ENCODE data around the gene FOLH1.
"Not testable (repeated sequence)": the region's sequence is repeated elsewhere in the genome, so short reads cannot be mapped to it uniquely, and the experiment has no call there.

Gene FOLH1

DNA sequence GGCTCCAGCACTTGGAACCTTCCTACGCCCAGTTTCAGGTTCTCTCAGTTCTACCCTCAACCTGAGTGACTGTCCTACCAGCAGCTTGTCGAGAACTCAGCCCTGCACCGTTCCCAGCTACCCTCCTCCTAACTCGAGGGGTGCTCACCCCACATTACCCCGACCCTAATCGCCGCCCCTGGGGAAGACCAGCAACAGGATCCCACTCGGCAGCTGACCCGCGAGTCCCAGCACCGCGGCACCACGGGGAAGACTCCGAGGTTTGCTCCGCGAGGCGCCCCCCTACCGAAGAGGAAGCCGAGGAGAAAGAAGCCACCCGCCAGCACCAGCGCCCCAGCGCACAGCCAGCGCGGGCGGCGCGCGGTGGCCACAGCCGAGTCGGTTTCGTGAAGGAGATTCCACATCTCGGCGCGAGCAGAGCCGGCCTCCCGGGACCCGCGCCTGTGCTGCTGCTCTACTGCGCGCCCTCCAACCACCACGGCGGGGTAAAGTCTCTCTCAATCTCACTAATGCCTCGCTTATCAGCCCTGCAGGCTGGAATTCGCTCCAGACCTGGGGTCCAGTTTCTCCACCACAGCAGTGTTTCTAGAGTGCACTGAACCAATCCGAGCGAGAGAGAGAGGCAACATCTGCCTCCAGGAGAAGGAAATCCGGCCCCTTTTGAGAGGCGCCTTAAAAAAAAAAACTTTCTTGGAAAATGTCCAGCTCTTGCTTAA, at the start of gene FOLH1:
TSS of gene FOLH1 (minus strand) at position 597 of the 716 bp plus-strand sequence. CDS start at position 404, 193 bp downstream.
- in situ Hi-C loops (cut with MboI; ENCODE audit: low sequenced_read_pairs) = no loop called here

DNA sequence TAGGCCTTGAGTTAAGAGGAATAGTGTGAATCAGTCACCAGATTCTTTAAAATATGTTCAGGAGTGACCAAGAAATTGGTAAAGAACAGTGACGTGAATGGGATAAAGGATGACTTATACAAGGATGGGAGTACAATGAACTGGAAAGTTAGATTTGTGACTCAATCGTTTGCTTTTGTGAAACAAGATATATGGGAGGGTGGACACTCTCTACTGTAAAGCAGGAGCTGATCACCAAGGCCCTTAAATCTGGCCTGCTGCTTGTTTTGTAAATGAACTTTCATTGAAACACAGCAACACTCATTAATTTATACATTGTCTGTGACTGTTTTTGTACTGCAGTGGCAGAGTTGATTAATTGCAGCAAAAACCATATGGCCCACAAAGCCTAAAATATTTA, 46.7 kb upstream of the FOLH1 start:
- in situ Hi-C loops (cut with MboI; ENCODE audit: low sequenced_read_pairs) = not testable (repeated sequence)

DNA sequence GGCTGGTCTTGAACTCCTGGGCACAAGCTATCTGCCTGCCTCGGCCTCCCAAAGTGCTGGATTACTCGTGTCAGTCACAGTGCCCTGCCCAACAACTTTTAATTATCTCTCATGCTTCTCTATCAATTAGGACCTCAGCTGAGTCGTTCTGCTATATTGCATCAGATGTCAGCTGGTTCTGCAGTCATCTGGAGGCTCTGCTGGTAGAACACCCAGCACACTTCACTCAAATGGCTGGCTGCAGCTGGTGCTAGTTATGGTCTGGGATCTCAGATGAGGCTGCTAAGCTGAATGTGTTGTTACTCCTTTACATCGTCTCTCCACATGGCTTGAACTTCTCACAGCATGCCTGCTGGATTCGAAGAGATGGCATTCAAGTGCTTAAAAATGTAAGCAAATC, 42.8 kb upstream of the FOLH1 start:
- in situ Hi-C loops (cut with MboI; ENCODE audit: low sequenced_read_pairs) = not testable (repeated sequence)

DNA sequence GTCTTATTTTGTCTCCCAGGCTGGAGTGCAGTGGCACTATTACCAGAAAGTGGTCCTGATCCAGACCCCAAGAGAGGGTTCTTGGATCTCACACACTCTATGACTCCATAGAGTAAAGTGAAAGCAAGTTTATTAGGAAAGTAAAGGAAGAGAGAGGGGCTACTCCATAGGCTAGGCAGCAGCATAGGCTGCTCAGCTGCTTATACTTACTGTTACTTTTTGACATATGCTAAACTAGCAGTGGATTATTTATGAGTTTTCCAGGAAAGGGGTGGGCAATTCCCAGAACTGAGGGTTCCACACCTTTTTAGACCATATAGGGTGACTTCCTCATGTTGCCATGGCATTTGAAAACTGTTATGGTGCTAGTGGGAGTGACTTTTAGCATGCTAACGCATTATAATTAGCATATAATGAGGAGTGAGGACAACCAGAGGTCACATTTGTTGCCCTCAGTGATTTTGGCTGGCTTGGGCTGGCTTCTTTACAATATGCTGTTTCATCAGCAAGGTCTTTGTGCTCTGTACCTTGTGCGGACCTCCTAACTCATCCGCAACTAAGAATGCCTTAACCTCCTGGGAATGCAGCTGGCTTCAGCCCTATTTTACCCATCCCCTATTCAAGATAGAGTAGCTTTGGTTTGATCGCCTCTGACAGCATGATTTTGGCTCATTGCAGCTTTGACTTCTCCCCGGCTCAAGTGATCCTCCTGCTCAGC, 42.2 kb upstream of the FOLH1 start:
- in situ Hi-C loops (cut with MboI; ENCODE audit: low sequenced_read_pairs) = not testable (repeated sequence)

DNA sequence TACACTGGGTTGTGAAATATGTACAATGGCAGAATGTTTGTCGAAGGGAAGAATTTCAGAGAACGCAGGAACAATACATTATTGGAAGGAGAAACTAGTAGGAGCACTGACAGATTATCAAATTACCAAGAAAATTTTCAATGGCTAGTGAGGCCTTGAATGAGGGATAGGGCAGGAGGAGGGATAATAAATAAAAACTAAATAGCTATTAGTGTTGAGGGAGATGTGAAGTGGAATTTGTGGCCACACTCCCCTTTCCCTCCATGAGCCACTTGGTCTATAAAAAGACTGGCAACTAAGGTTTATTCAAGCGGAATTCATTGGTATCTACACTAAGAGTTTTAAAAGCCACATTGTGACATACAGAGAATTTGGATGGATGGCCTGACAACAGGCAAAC, 41.0 kb upstream of the FOLH1 start:
- in situ Hi-C loops (cut with MboI; ENCODE audit: low sequenced_read_pairs) = not testable (repeated sequence)

DNA sequence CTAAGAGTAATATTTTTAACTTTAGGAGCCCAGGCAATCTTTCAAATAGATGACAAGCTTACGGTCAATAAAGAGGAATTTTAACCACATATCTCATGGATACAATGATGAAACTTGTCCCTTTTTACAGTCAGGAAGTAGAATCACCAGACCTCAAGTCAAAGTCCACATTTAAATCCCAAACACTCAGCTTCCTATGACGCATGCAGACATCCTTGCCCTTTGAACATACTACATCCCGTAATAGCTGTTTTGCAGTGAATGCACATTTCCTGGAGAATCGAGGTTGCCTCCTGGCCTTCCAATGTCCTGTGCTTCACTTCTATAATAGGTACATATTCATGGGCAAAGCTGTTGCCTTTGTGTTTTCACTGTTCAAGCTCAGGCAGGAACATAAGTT, 25.3 kb upstream of the FOLH1 start:
- in situ Hi-C loops (cut with MboI; ENCODE audit: low sequenced_read_pairs) = not testable (repeated sequence)

DNA sequence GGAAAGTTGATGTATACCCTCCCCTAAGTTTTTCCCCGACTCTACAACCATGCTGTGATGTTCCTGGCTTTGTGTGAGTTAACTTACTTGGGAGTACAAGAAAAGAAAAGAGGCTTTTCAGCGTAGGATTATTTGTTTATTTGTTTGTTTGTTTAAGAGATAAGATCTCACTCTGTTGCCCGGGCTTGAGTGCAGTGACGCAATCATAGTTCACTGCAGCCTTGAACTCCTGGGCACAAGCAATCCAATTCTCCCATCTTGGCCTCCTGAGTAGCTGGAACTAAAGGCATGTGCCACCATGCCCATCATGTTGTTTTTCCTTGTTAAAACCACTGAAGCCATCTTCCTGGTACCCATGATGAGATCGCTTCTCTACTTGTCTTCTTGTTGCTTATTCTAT, 24.6 kb upstream of the FOLH1 start:
- in situ Hi-C loops (cut with MboI; ENCODE audit: low sequenced_read_pairs) = not testable (repeated sequence)

DNA sequence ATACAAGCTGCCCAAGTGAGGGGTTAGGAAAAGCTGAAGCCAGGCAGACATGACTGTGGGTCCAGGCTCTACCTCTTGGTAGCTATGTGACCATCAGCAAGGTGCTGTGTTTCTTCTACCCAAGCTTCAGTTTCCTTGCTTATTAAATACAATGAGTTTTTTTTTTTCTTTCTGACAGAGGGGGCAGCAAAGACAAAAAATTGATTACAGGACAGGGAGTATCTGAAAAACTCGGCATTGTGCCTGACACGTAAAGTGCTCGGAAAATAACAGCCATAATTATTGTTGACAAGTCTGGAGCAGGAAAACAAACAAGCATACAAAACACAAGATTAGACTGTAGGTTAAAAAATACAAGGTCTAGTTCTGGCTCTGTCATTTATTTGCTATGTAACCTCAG, 23.3 kb upstream of the FOLH1 start:
- in situ Hi-C loops (cut with MboI; ENCODE audit: low sequenced_read_pairs) = not testable (repeated sequence)

DNA sequence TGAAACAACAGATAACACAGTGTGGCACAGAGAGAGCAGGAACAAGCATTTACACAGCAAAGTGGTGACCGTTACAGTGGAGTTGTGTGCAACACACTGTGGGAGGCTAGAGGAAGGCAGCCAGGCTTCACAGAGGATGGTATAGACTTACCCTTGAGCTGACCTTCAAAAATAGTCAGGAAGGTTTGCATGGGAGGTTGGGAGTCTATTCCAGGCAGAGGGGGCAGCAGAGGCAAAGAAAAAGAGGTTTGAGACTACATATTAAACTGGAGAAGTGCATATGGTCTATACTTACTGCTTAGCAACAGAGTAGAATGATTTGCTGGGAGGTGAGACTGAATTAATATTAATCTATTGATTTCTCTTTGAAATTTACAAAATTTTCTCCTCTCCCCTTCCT, 22.1 kb upstream of the FOLH1 start:
- in situ Hi-C loops (cut with MboI; ENCODE audit: low sequenced_read_pairs) = not testable (repeated sequence)

DNA sequence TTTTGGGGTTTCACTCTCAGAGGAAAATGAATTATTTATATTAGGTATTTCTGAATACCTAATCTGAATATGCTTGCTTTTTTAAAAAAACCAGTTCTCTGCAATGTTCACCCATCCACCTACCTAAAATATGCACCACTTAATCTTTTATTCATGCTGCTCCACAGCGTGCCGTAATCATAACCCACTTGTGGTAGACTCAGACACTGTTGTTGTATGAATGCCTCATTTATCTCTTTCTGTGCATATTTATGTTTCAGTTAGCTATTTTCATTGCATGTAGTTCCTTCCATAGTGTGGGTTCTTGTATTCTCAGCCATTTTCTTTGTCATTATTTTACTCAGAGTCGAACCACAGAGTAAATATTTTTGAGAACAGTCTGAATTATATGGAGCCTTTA, 21.6 kb upstream of the FOLH1 start:
- in situ Hi-C loops (cut with MboI; ENCODE audit: low sequenced_read_pairs) = not testable (repeated sequence)

DNA sequence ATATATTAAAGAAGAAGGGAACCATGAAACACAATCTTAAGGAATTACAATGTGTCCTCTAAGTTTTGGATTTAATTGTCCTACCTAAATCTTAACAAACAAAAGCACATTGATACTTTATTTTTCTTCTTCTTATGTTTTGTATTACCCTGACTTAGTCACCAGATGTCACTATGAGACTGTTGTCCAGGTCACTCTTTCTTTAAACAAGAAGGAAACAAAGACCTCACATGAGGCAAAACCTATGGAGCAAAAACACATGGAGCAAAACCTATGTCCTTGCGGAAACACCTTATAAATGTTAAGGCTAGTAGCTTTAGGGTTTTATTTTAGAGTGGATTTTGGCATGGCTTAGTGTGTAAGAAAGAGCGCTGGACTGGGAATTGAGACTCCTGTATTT, 20.7 kb upstream of the FOLH1 start:
- in situ Hi-C loops (cut with MboI; ENCODE audit: low sequenced_read_pairs) = not testable (repeated sequence)

DNA sequence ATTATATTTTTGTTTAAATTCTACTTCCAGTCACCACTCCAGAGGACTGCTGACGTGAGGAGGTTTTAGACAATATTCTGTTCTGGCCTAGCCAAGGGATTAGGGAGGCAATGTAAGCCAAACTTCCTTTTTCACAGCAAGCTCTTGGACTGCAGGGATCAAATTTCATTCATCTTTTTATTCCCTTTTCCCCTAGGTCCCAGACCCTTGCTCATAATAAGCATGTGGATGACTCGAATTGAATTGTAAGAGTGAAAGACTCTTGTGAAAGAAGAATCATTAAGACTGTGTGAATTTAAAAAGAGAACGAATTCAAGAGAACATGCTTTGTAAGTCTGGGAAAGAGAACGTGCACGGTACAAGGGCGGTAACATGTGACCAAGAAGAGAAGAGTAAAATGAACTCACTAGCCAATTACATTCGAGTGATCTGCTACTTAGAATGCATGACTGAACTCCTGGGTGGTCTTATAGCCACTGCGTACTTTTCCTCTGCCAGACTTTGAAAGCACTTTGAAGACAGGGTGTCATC, 16.9 kb upstream of the FOLH1 start:
- in situ Hi-C loops (cut with MboI; ENCODE audit: low sequenced_read_pairs) = not testable (repeated sequence)

DNA sequence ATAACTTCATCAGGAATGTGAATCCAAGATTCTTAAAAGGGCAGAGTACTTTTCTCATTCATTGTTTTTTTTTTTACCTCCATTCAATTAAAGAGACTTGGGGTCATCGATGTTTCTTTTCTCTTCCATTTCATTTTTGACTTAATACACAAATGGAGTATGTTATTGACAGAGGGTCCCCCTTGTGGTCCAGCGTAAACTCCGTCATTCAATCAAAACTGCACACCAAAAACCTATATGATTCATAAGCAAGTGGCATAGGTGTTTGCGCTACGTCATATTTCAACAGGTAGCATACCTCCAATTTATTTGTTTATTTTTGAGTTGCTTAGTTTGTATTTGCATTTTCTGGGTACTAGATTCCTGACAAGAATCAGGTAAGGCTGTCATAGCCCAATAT, 12.7 kb upstream of the FOLH1 start:
- in situ Hi-C loops (cut with MboI; ENCODE audit: low sequenced_read_pairs) = no loop called here

DNA sequence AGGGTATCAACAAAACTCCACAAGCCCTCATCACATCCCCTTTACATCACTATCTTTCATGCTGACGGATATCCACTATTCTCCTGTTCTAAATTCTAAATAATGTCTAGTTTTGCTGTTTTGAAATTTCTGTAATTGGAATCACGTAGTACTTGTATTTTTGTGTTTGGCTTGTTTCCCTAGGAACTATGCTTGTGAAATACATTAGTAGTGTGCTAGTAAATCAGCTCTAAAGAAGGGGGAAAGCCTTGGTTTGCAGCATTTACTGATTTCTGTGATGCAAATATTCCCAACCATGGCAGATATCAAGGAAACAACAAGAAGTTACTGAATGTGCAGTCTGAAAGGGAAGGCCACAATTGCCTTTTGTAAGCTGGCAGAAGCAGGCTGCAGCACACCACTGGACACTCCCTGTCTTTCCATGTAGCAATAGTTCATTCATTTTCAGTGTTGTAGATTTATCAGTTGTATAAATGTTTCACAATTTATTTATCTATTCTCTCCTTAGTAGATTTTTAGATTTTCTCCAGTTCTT, 4.7 kb upstream of the FOLH1 start:
- in situ Hi-C loops (cut with MboI; ENCODE audit: low sequenced_read_pairs) = no loop called here

DNA sequence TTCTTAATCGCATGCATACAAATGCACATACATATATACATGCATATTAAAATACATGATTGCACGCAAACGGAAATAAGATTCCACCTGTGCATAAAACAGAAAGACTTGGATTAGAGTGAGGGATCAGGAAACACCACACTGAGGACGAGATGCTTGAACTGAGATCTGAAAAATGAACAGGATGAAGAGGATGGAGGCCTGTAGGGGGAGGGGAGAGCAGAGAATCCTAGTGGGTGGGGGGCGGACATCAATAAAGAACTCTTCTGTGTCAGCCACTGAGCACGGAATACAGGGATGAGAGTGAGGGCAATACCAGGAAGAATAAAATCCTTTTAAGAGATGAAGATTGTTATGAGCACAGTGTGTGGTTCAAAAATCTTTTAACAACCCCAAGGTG, 1.4 kb downstream of the FOLH1 start:
- in situ Hi-C loops (cut with MboI; ENCODE audit: low sequenced_read_pairs) = not testable (repeated sequence)

DNA sequence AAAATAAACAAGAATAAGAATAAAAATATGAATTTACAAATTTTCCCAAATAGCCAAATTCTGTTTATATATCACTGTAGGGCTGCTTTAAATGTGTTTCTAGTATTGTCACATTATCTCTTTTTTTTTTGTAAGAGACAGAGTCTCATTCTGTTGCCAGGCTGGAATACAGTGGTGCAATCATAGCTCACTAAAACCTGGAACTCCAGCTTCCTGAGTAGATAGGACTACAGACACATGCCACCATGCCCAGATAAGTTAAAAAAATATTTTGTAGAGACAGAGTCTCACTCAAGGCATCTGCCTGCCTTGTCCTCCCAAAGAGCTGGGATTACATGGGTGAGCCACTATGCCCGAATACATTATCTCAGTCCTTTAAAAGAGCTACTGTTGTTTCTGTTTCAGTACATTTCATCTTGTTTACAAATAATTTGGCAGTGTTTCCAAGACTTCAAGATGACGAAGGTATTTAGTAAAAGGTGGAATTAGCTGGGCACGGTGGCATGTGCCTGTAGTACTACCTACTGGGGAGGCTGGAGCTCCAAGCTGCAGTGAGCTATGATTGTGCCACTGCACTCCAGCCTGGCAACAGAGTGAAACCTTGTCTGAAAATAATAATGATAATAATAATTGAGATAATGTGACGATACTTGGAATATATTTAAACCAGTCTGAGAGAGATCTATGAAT, 6.0 kb downstream of the FOLH1 start:
- in situ Hi-C loops (cut with MboI; ENCODE audit: low sequenced_read_pairs) = no loop called here

DNA sequence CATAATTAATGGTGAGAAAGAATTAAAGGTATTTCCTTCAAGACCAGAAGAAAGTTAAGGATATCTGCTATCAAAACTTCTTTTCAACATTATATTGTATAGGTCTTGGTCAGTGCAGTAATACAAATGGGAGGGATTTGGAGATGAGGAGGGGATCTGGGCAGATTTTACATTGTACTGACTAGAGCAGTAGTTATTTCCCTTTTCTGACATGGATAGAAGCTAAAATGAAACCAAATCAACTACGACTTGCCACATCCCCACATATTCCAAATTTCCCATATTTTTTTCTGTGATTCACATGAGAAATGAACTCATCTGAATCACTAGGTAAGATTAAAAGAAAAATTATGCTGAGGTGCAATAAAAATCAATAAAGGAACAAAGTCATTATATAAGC, 11.6 kb downstream of the FOLH1 start:
- in situ Hi-C loops (cut with MboI; ENCODE audit: low sequenced_read_pairs) = not testable (repeated sequence)

DNA sequence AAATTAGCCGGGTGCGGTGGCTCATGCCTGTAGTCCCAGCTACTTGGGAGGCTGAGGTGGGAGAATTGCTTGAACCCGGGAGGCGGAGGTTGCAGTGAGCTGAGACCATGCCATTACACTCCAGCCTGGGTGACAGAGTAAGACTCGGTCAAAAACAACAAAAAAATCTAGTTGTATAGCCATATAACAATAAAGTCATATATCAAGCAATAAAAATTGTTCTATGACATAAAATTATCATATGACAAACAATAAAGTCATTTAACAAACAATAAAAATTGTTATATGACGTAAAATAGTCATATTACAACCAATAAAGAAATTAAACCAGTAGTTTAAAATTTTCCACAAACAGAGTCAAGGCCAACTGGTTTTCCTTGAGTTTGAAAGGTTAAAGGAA, 12.4 kb downstream of the FOLH1 start:
- in situ Hi-C loops (cut with MboI; ENCODE audit: low sequenced_read_pairs) = not testable (repeated sequence)

DNA sequence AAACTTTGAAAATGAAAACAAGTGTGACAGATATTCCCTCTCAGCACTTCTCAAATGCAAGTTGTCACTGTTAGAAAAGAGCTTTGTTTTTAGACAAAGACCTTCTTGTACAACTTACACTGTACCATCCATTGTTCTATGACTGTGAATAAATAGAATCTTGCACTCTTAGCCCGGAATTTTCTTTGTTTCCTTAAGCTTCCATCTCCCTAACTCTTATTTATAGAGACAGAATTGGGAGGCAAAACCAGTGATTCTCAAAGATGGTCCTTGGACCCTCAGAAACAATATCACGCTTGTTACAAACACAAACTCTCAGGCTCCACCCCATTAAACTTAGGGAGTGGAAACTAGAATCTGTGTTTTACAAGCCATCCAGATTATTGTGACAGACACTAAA, 18.1 kb downstream of the FOLH1 start:
- in situ Hi-C loops (cut with MboI; ENCODE audit: low sequenced_read_pairs) = not testable (repeated sequence)

DNA sequence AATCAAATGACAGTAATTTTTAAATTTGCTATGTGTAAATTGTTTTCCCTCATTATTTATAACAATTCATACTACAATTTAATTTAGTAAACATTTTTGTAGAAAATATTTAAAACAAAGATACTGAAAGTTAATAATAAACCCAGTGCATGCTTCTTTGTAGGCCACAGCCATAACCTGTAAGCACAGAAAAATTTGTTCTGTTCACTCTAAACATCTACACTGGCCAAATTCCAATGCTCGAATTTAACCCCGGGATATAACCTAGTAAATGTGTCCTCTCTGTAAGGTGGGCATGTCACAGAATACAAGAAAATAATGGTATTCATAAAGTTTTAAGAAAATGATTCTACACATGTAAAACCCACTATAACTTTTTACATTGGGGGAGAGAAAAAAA, 22.2 kb downstream of the FOLH1 start:
- in situ Hi-C loops (cut with MboI; ENCODE audit: low sequenced_read_pairs) = not testable (repeated sequence)

DNA sequence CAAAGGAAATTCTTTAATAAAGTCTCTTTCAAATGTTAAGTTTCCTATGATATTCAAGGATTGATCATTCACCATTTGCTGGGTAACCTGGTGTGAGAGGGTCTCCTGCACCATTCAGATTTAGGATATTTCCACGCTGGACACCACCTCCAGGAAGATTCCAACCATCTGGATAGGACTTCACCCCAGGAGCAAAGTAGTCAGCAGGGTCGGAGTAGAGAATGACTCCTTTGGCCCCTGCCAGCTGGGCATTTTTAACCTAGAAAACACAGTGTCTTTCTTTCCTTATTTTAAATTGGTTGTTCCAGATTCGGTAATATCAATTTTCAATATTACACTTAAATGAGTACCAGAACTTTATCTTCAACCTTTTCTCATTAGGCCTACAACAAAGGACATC, 22.8 kb downstream of the FOLH1 start:
- in situ Hi-C loops (cut with MboI; ENCODE audit: low sequenced_read_pairs) = not testable (repeated sequence)
